Loucy (cell line): ENCODE measurements around the gene THSD7A.

Experiments used
- H2AFZ ChIP-seq: fragments of 200-600 bp; sonication (generic); 2 replicates; pipeline ENCODE4 v1.6.0; 2016; ENCODE audit warnings: antibody characterized with exemption, mild to moderate bottlenecking, low read length, moderate library complexity
- H3F3A ChIP-seq: fragments of 200-600 bp; 2 replicates; pipeline ENCODE4 v1.6.0; 2016; ENCODE audit warnings: antibody characterized with exemption, low read depth, mild to moderate bottlenecking
- H3K27me3 ChIP-seq: fragments of 200-600 bp; sonication (generic); 2 replicates; pipeline ENCODE4 v1.6.1; 2014; ENCODE audit warnings: low read length, mild to moderate bottlenecking; ENCODE audit not compliant: insufficient read depth, poor library complexity, severe bottlenecking
- H3K36me3 ChIP-seq: fragments of 200-600 bp; sonication (generic); 2 replicates; pipeline ENCODE4 v1.6.1; 2016; ENCODE audit warnings: low read length; ENCODE audit not compliant: insufficient read depth
- H3K4me1 ChIP-seq: fragments of 200-600 bp; sonication (generic); 2 replicates; pipeline ENCODE4 v1.5.1; 2014; ENCODE audit warnings: low read length, mild to moderate bottlenecking; ENCODE audit not compliant: insufficient read depth, poor library complexity, severe bottlenecking
- H3K4me2 ChIP-seq: fragments of 200-600 bp; sonication (generic); 2 replicates; pipeline ENCODE4 v1.6.0; 2014; ENCODE audit warnings: antibody characterized with exemption, low read length, low read depth, mild to moderate bottlenecking; ENCODE audit not compliant: poor library complexity, severe bottlenecking
- H3K4me3 ChIP-seq: fragments of 200-600 bp; sonication (generic); 2 replicates; pipeline ENCODE4 v1.5.1; 2014; ENCODE audit warnings: low read length, mild to moderate bottlenecking, mixed read lengths; ENCODE audit not compliant: poor library complexity, severe bottlenecking
- H3K79me2 ChIP-seq: fragments of 200-600 bp; sonication (generic); 2 replicates; pipeline ENCODE4 v1.6.1; 2014; ENCODE audit warnings: low read length; ENCODE audit not compliant: insufficient read depth
- H3K9ac ChIP-seq: fragments of 200-600 bp; sonication (generic); 2 replicates; pipeline ENCODE4 v1.6.0; 2014; ENCODE audit warnings: mild to moderate bottlenecking, low read depth, low read length, moderate library complexity; ENCODE audit not compliant: poor library complexity, severe bottlenecking
- H3K9me2 ChIP-seq: fragments of 200-600 bp; sonication (generic); replicated peaks from 2 replicates; pipeline ENCODE4 v1.6.1; 2016; ENCODE audit warnings: low read depth, low read length, mixed read lengths
- H3K9me3 ChIP-seq: fragments of 200-600 bp; sonication (generic); 2 replicates; pipeline ENCODE4 v1.6.1; 2014; ENCODE audit warnings: mild to moderate bottlenecking, antibody characterized with exemption, low read length, low read depth; ENCODE audit not compliant: insufficient read depth
- H4K20me1 ChIP-seq: fragments of 200-600 bp; sonication (generic); 2 replicates; pipeline ENCODE4 v1.6.0; 2014; ENCODE audit warnings: antibody characterized with exemption, low read length, mild to moderate bottlenecking; ENCODE audit not compliant: insufficient read depth, poor library complexity, severe bottlenecking
- CTCF ChIP-seq: fragments of 200-600 bp; sonication (generic); conservative IDR thresholded peaks from 2 replicates; pipeline ENCODE4 v1.5.1; 2014; ENCODE audit warnings: mild to moderate bottlenecking, antibody characterized with exemption, low read length
- EZH2phosphoT487 ChIP-seq: fragments of 200-600 bp; IDR thresholded peaks from 2 replicates; pipeline ENCODE4 v1.6.1; 2018; ENCODE audit warnings: antibody characterized with exemption, mild to moderate bottlenecking, moderate library complexity, borderline replicate concordance

Gene THSD7A

GRCh38 chr7:11650500-11650899 lies 181.5 kb downstream of the THSD7A start:
- no peaks in the 10 kb centered on the region for H3K27me3 ChIP-seq
- no peaks in the 10 kb centered on the region for H3K79me2 ChIP-seq
- H3K36me3 ChIP-seq = no peaks in the 10 kb centered on the region
- no peaks in the 10 kb centered on the region for H3K9me3 ChIP-seq
- no peaks in the 10 kb centered on the region for H3F3A ChIP-seq
- no peaks in the 10 kb centered on the region for H4K20me1 ChIP-seq
- H3K9ac ChIP-seq = no peak overlapping the region
- no peaks in the 10 kb centered on the region for H3K4me1 ChIP-seq
- H3K4me3 ChIP-seq = no peak overlapping the region
- TF ChIP-seq EZH2phosphoT487 (no peak), CTCF (no peak)
- no peaks in the 10 kb centered on the region for H3K9me2 ChIP-seq
- 0 out of 2 replicates have a peak overlapping the region, but pooled peaks have one; percentile 14 for H2AFZ ChIP-seq
- no peak overlapping the region for H3K4me2 ChIP-seq

- no peaks in the 10 kb centered on the region for H3K36me3 ChIP-seq
- no peaks in the 10 kb centered on the region for H4K20me1 ChIP-seq
- no peaks in the 10 kb centered on the region for H3K9me3 ChIP-seq
- H2AFZ ChIP-seq = no peak overlapping the region
- H3K4me2 ChIP-seq = no peak overlapping the region
- no peak overlapping the region for H3K9ac ChIP-seq
- H3K27me3 ChIP-seq = no peaks in the 10 kb centered on the region
- no peak overlapping the region for H3K4me3 ChIP-seq
- no peaks in the 10 kb centered on the region for H3K79me2 ChIP-seq
- no peaks in the 10 kb centered on the region for H3F3A ChIP-seq
- TF ChIP-seq EZH2phosphoT487 (no peak), CTCF (no peak)
- no peaks in the 10 kb centered on the region for H3K4me1 ChIP-seq
- H3K9me2 ChIP-seq = no peaks in the 10 kb centered on the region
Observed at GRCh38 chr7:11650030-11650429, 182.0 kb downstream of the THSD7A start.

GRCh38 chr7:11648980-11649379 lies 183.0 kb downstream of the THSD7A start:
- TF ChIP-seq CTCF (no peak), EZH2phosphoT487 (no peak)

More at GRCh38 chr7:11648980-11649379, 183.0 kb downstream of the THSD7A start:
- no peaks in the 10 kb centered on the region for H4K20me1 ChIP-seq
- no peak overlapping the region for H3K9ac ChIP-seq
- H3K9me3 ChIP-seq = no peaks in the 10 kb centered on the region
- no peaks in the 10 kb centered on the region for H3K4me1 ChIP-seq
- no peaks in the 10 kb centered on the region for H3K27me3 ChIP-seq
- H2AFZ ChIP-seq = no peak overlapping the region
- H3F3A ChIP-seq = no peaks in the 10 kb centered on the region
- no peaks in the 10 kb centered on the region for H3K79me2 ChIP-seq
- no peak overlapping the region for H3K4me3 ChIP-seq
- no peaks in the 10 kb centered on the region for H3K9me2 ChIP-seq
- H3K36me3 ChIP-seq = no peaks in the 10 kb centered on the region
- H3K4me2 ChIP-seq = no peak overlapping the region
